Esophagus squamous epithelium (tissue), 4 donors: ENCODE results near the gene ACSF2.

Experiments
- CTCF ChIP-seq, 6 experiments: fragments of 450-650 bp in 4 of 6; fragments of 200-600 bp in 2 of 6; sonication (generic) in 2 of 6; IDR thresholded peaks; one replicate each; pipeline ENCODE4 v1.5.1; 2016 to 2019; ENCODE audit warnings: antibody characterized with exemption in 6 of 6, mild to moderate bottlenecking in 4 of 6, moderate library complexity in 4 of 6
- POLR2A ChIP-seq, 4 donors: fragments of 450-650 bp; IDR thresholded peaks; one replicate each; pipeline ENCODE4 v1.6.1; 2017; ENCODE audit warnings: antibody characterized with exemption in 4 of 4, mild to moderate bottlenecking in 4 of 4, moderate library complexity in 3 of 4

DNA sequence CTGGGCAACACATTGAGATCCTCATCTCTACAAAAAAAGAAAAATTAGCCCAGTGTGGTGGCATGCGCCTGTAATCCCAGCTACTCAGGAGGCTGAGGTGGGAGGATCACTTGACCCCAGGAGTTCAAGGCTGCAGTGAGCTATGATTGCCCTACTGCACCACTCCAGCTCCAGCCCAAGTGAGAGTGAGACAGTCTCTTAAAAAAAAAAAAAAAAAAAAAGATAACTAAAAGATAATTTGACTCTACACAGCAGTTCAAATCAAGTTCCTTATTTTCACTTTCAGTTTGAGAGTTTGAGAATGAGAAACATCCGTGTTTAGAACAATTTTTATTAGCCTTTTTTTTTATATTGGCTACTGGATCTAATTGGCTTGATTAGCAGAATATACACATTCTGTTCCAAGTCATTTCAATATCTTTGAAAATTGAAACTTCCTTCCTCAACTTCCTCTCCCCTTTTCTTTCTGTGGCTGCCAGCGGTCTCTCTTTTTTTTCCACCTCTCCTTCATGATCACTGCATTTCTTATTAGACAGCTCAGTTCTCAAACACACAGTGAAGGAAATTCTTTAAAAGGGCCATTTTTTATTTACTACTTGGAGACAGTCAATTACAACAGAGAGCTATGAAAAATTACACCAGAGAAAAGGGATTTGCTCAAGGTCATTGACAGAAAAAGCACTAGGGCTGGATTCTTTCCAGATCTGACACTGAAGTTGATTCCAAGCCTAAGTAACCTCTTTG is 4.5 kb upstream of the ACSF2 start:
- TF ChIP-seq CTCF (IDR thresholded peaks at IDR 0.05) (no peak), POLR2A (IDR thresholded peaks at IDR 0.05) (no peak)
